Stimulated activated CD4-positive, alpha-beta T cell treated with anti-CD3 and anti-CD28 coated beads, Interleukin-2, amount 100 ng/mL, for 48 hours (primary cell): Measurements from ENCODE around the gene PRKG1.
"Not testable (repeated sequence)": the region's sequence is repeated elsewhere in the genome, so short reads cannot be mapped to it uniquely, and the experiment has no call there.

Experiments used
- DNase-seq, 2 donors: peaks; one replicate each; pipeline ENCODE4 v3.0.0-alpha.2; 2020

Gene PRKG1

GRCh38 chr10:51233337-51234100 is 159.2 kb downstream of the PRKG1 start:
- DNase-seq = no peak

GRCh38 chr10:51235865-51236264 is 161.6 kb downstream of the PRKG1 start:
- DNase-seq = no peak

- DNase-seq = no peak
These were observed 164.7 kb downstream of the PRKG1 start for GRCh38 chr10:51239006-51239405.

GRCh38 chr10:51241461-51241860 is 167.2 kb downstream of the PRKG1 start:
- no peak for DNase-seq

GRCh38 chr10:51242393-51242792 is 168.1 kb downstream of the PRKG1 start:
- no peak for DNase-seq

- no peak for DNase-seq
These were observed 170.0 kb downstream of the PRKG1 start for GRCh38 chr10:51244309-51244708.

GRCh38 chr10:51244748-51245490 is 170.6 kb downstream of the PRKG1 start:
- no peak for DNase-seq

GRCh38 chr10:51246156-51246555 is 171.9 kb downstream of the PRKG1 start:
- no peak for DNase-seq

- no peak for DNase-seq
These were observed 176.1 kb downstream of the PRKG1 start for GRCh38 chr10:51250278-51250920.

GRCh38 chr10:51251110-51251509 is 176.8 kb downstream of the PRKG1 start:
- no peak for DNase-seq

- DNase-seq = no peak
These were observed 181.1 kb downstream of the PRKG1 start for GRCh38 chr10:51255381-51255780.

- DNase-seq = no peak
These were observed 183.4 kb downstream of the PRKG1 start for GRCh38 chr10:51257511-51258248.

GRCh38 chr10:51260376-51260775 is 186.1 kb downstream of the PRKG1 start:
- no peak for DNase-seq

GRCh38 chr10:51266496-51266895 is 192.2 kb downstream of the PRKG1 start:
- DNase-seq = no peak

GRCh38 chr10:51267980-51268570 is 193.8 kb downstream of the PRKG1 start:
- not testable (repeated sequence) for DNase-seq

- no peak for DNase-seq
These were observed 195.5 kb downstream of the PRKG1 start for GRCh38 chr10:51269821-51270220.

GRCh38 chr10:51270936-51271530 is 196.7 kb downstream of the PRKG1 start:
- DNase-seq = no peak

GRCh38 chr10:51272099-51272498 is 197.8 kb downstream of the PRKG1 start:
- not testable (repeated sequence) for DNase-seq

GRCh38 chr10:51272555-51272954 is 198.3 kb downstream of the PRKG1 start:
- no peak for DNase-seq

- DNase-seq = no peak
These were observed 199.3 kb downstream of the PRKG1 start for GRCh38 chr10:51273574-51273973.

GRCh38 chr10:51276097-51276496 is 201.8 kb downstream of the PRKG1 start:
- not testable (repeated sequence) for DNase-seq

- DNase-seq = not testable (repeated sequence)
These were observed 207.1 kb downstream of the PRKG1 start for GRCh38 chr10:51281387-51281786.
